Endothelial cell (in vitro differentiated cells): ENCODE data around the gene ZNF487. TPM values are rescaled to one million over a fixed set of nuclear protein-coding genes. Genes with fewer than 3 reads are reported as not detected.
A peak's percentile ranks its signal among the peaks of the same experiment; 100 is the strongest.

ENCODE experiments used
- DNase-seq: peaks from one replicate; pipeline ENCODE4 v3.0.0; 2021; ENCODE audit warnings: low spot score
- H3K27ac Mint-ChIP-seq: one replicate; pipeline ENCODE4 v1.8.0; 2021; ENCODE audit warnings: mixed read lengths, inconsistent platforms; ENCODE audit not compliant: unreplicated experiment
- H3K27me3 Mint-ChIP-seq: one replicate; pipeline ENCODE4 v1.8.0; 2021; ENCODE audit warnings: mild to moderate bottlenecking, moderate library complexity, mixed read lengths, inconsistent platforms; ENCODE audit not compliant: unreplicated experiment
- H3K36me3 Mint-ChIP-seq: one replicate; pipeline ENCODE4 v1.8.0; 2021; ENCODE audit warnings: mild to moderate bottlenecking, low read depth, mixed read lengths, inconsistent platforms; ENCODE audit not compliant: unreplicated experiment
- H3K4me1 Mint-ChIP-seq: one replicate; pipeline ENCODE4 v1.8.0; 2021; ENCODE audit warnings: mild to moderate bottlenecking, mixed read lengths, inconsistent platforms; ENCODE audit not compliant: unreplicated experiment
- H3K4me3 Mint-ChIP-seq: one replicate; pipeline ENCODE4 v1.8.0; 2021; ENCODE audit warnings: mild to moderate bottlenecking, mixed read lengths, inconsistent platforms; ENCODE audit not compliant: unreplicated experiment
- H3K9me3 Mint-ChIP-seq: one replicate; pipeline ENCODE4 v1.8.0; 2021; ENCODE audit warnings: mixed read lengths, inconsistent platforms; ENCODE audit not compliant: unreplicated experiment
- long read RNA-seq: library from polyadenylated mRNA; unstranded; transcript quantifications from one replicate; pipeline ENCODE4 v2.0.0, GENCODE V29; 2020; ENCODE audit not compliant: unreplicated experiment
- total RNA-seq: library from RNA; stranded (reverse); fragmentation: NEBNext Ultra II Directional; extraction: Animal tissue kit (Norgen Biotek cat#: 25700); gene quantifications from one replicate; pipeline ENCODE4 v1.2.1, GENCODE V29; 2021; ENCODE audit not compliant: unreplicated experiment
- TF ChIP-seq, protein P1 (sequence below): fragments of 200-600 bp; sonication (generic); IDR thresholded peaks from one replicate; pipeline ENCODE4 v1.5.0; 2021; ENCODE audit warnings: antibody characterized with exemption; ENCODE audit not compliant: unreplicated experiment

Gene ZNF487
- 3.3 TPM for total RNA-seq
- long read RNA-seq, partial matches to known transcripts = 0 of 3 reads
- long read RNA-seq, other reads (novel, unspliced or antisense) = 2 of 3 reads

DNA sequence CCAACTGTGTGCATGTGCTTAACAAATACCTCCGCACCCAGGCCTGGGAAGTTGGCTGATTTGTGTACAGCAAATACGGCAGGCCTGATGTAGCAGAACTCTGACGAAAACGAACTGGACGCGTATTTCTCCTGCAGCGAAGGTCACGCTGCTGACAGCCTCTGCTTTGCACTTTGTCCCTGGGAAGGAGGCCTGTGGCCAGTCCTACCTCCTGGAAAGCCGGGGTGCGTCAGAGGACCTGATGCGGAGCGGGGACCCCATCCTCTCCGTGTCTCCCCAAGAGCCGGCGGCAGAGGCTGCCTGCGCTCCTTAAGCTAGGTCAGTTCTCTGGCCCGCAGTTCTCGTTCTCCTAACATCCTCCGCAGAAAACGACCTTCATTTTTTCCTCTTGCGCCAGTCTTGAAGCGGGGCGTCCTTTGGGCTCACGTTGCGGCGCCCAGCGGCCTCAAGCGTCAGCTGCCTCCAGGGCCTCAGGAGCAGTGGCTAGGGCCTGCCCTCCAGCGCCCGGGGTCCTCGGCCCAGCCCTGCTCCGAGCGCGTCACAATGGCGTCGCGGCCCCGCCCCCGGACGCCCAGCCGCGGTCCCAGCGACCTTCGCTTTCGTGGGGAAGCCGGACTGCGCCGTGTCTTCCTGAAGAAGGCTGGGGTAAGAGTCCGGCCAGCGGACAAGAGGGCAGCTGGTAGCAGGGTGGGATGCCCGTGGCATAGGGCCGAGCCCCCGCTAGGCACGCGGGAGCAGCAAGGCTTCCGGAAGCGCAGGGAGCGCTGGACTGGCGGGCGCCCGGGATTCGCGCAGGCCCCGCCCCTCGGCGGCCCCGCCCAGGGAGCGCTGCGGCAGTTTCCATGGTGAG is at the start of gene ZNF487:
TSS of gene ZNF487 (plus strand) at position 821 of the 850 bp plus-strand sequence. CDS start 38,703 bp downstream, outside the sequence.
- H3K4me1 Mint-ChIP-seq = peaks cover 3% of the 10 kb centered on the region
- H3K27ac Mint-ChIP-seq = peak within 1 kb of the TSS; percentile 96
- no peaks in the 10 kb centered on the region for H3K36me3 Mint-ChIP-seq
- H3K27me3 Mint-ChIP-seq = peaks cover 8% of the 10 kb centered on the region
- DNase-seq = peak; percentile 92
- TF ChIP-seq, protein P1, sequence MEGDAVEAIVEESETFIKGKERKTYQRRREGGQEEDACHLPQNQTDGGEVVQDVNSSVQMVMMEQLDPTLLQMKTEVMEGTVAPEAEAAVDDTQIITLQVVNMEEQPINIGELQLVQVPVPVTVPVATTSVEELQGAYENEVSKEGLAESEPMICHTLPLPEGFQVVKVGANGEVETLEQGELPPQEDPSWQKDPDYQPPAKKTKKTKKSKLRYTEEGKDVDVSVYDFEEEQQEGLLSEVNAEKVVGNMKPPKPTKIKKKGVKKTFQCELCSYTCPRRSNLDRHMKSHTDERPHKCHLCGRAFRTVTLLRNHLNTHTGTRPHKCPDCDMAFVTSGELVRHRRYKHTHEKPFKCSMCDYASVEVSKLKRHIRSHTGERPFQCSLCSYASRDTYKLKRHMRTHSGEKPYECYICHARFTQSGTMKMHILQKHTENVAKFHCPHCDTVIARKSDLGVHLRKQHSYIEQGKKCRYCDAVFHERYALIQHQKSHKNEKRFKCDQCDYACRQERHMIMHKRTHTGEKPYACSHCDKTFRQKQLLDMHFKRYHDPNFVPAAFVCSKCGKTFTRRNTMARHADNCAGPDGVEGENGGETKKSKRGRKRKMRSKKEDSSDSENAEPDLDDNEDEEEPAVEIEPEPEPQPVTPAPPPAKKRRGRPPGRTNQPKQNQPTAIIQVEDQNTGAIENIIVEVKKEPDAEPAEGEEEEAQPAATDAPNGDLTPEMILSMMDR = no peak
- peak within 1 kb of the TSS; percentile 95 for H3K4me3 Mint-ChIP-seq
- no peaks in the 10 kb centered on the region for H3K9me3 Mint-ChIP-seq

DNA sequence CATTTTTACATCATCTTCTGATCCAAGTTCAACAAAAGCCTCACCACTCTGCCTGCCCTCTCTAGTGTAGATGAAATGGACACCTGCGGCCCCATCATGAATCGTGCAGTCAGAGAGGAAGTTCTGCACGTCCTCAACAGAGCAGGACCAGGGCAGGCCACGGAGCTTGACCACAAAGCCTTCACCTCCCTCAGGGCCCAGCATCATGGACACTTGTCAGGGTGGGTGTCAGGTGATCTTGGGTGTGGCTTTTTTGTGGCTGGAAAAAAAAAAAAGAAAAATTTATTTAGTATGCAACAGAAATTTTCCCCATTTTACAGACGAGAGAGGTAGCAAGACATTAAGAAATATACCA is 49.3 kb upstream of the ZNF487 start:
- TF ChIP-seq, protein P1 = no peak
- no peaks in the 10 kb centered on the region for H3K9me3 Mint-ChIP-seq
- peaks cover 7% of the 10 kb centered on the region for H3K4me1 Mint-ChIP-seq
- H3K4me3 Mint-ChIP-seq = peak overlapping the region; percentile 43
- H3K36me3 Mint-ChIP-seq = peaks cover 44% of the 10 kb centered on the region
- H3K27ac Mint-ChIP-seq = no peak overlapping the region
- no peaks in the 10 kb centered on the region for H3K27me3 Mint-ChIP-seq
- DNase-seq = no peak

DNA sequence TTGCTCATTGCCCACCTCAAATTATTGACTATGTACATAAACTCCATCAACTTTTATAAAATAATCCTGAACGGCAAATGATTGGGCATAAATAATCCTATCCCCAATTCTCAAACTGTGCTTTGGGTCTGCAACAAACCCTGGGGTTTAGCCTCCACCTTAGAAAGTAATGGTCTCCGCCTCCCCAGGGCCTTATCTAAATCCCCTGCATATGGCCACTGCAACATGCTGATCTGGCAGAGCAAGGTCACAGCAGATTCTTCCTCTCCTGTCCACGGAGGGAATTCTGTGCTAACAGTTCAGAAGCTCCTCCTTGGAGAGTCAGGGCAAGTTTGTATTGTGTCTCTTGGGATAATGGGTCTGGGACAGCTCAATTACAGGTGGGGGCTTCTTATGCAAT is 47.0 kb upstream of the ZNF487 start:
- Mint-ChIP-seq H3K36me3 (peaks cover 54% of the 10 kb centered on the region), H3K27me3 (peaks cover 2% of the 10 kb centered on the region), H3K27ac (no peak overlapping the region), H3K4me1 (peaks cover 18% of the 10 kb centered on the region), H3K4me3 (peak overlapping the region; percentile 12), H3K9me3 (no peaks in the 10 kb centered on the region)
- DNase-seq = no peak
- TF ChIP-seq, protein P1 = no peak

DNA sequence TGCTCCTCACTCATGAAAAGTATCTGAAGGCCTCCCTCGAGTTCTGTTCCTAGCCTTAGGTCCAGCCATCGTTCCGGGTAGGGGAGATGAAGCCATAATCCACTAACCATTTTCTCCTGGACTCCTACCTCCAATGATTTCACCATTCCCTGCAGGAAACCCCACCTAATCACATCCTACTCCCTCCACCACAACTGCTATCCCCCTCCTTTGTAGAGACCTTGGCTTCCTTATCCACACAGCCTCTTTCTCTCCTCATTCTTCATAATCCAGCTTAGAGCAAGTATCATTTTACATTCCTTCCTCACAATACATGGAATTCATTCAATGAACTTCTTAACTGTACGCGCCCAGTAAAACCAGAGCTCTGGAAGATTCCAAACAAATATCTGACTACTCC is 46.6 kb upstream of the ZNF487 start:
- peaks cover 54% of the 10 kb centered on the region for H3K36me3 Mint-ChIP-seq
- peaks cover 2% of the 10 kb centered on the region for H3K27me3 Mint-ChIP-seq
- H3K27ac Mint-ChIP-seq = peak overlapping the region; percentile 20
- peaks cover 23% of the 10 kb centered on the region for H3K4me1 Mint-ChIP-seq
- H3K9me3 Mint-ChIP-seq = no peaks in the 10 kb centered on the region
- H3K4me3 Mint-ChIP-seq = peak overlapping the region; percentile 33
- DNase-seq = no peak
- TF ChIP-seq, protein P1 = no peak

DNA sequence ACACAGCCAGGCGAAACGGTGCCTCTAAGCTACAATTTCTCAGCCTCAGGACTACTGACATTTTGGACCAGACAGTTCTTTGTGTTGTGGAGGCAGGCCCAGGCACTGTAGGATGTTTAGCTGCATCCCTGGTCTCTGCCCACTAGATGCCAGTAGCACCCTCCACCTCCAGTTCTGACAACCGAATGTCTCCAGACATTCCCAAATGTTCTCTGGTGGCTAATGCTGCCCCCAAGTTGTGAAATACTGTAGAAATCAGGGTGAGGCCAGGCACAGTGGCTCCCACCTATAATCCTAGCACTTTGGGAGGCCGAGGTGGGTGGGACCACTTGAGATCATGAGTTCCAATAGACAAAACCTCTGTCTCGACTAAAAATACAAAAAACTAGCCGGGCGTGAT is 46.2 kb upstream of the ZNF487 start:
- peaks cover 25% of the 10 kb centered on the region for H3K4me1 Mint-ChIP-seq
- H3K36me3 Mint-ChIP-seq = peaks cover 54% of the 10 kb centered on the region
- no peak overlapping the region for H3K4me3 Mint-ChIP-seq
- TF ChIP-seq, protein P1 = no peak
- no peaks in the 10 kb centered on the region for H3K9me3 Mint-ChIP-seq
- peaks cover 4% of the 10 kb centered on the region for H3K27me3 Mint-ChIP-seq
- DNase-seq = no peak
- peak overlapping the region; percentile 20 for H3K27ac Mint-ChIP-seq
